Esophagus muscularis mucosa (tissue), 4 donors: Measurements from ENCODE around the gene RRH. TPM values are rescaled to one million over a fixed set of nuclear protein-coding genes. Genes with fewer than 3 reads are reported as not detected.
"Not testable (repeated sequence)": the region's sequence is repeated elsewhere in the genome, so short reads cannot be mapped to it uniquely, and the experiment has no call there.

Experiments
- DNase-seq: peaks from one replicate; pipeline ENCODE4 v3.0.0-alpha.2; 2017; ENCODE audit errors: extremely low spot score
- H3K27ac ChIP-seq, 4 donors: fragments of 200-600 bp; sonication (generic); replicated peaks in 1 of 4; 1 replicate in 3 of 4; 2 replicates in 1 of 4; pipeline ENCODE4 v1.5.1; 2016 to 2019; ENCODE audit warnings: mild to moderate bottlenecking in 1 of 4
- H3K27me3 ChIP-seq, 4 donors: fragments of 200-600 bp; sonication (generic); one replicate each; pipeline versions ENCODE4 v1.5.1 to v1.6.0; 2016 to 2019
- H3K36me3 ChIP-seq, 4 donors: fragments of 200-600 bp; sonication (generic); one replicate each; pipeline ENCODE4 v1.5.1; 2016 to 2019
- H3K4me1 ChIP-seq, 4 donors: fragments of 200-600 bp; sonication (generic); one replicate each; pipeline ENCODE4 v1.5.1; 2016 to 2019
- H3K4me3 ChIP-seq, 4 donors: fragments of 200-600 bp; sonication (generic); 1 replicate in 2 of 4; 2 replicates in 2 of 4; pipeline ENCODE4 v1.5.1; 2016 to 2019; ENCODE audit warnings: mild to moderate bottlenecking in 4 of 4, moderate library complexity in 1 of 4
- H3K9me3 ChIP-seq, 4 donors: fragments of 200-600 bp; sonication (generic); 1 replicate in 3 of 4; 2 replicates in 1 of 4; pipeline ENCODE4 v1.5.1; 2016 to 2019
- CTCF ChIP-seq, 3 experiments: fragments of 200-600 bp in 2 of 3; fragments of 450-650 bp in 1 of 3; sonication (generic) in 2 of 3; IDR thresholded peaks; one replicate each; pipeline ENCODE4 v1.5.1; 2017 to 2019; ENCODE audit warnings: antibody characterized with exemption in 3 of 3, mild to moderate bottlenecking in 2 of 3, moderate library complexity in 1 of 3
- EP300 ChIP-seq: sonication (generic); formaldehyde crosslinking; IDR thresholded peaks from one replicate; pipeline ENCODE4 v1.6.1; 2017; ENCODE audit warnings: antibody characterized with exemption
- POLR2A ChIP-seq: fragments of 450-650 bp; IDR thresholded peaks from one replicate; pipeline ENCODE4 v1.6.1; 2017; ENCODE audit warnings: antibody characterized with exemption, moderate library complexity, mild to moderate bottlenecking, low read depth
- POLR2AphosphoS5 ChIP-seq, 2 donors: sonication (generic); formaldehyde crosslinking; IDR thresholded peaks; one replicate each; pipeline ENCODE4 v1.6.1; 2017; ENCODE audit warnings: antibody characterized with exemption in 2 of 2
- WGBS: methylation state at CpG from one replicate; pipeline ENCODE4 v1.1.5; 2018; 5-methylcytosine and 5-hydroxymethylcytosine counted together
- intact Hi-C: fragments of 100-400 bp; cut with DNase I; formaldehyde crosslinking; loops from one replicate; pipeline ENCODE4 v1.15.1; 2023
- total RNA-seq, 4 donors: library from RNA; depleted of rRNA; stranded (reverse); fragments of >200 nt; gene quantifications; one replicate each; pipeline versions ENCODE4 v1.1.0 to v1.2.1, GENCODE V29; 2016

Gene RRH
- total RNA-seq, 4 donors from 2014 or later, result not detected

GRCh38 chr4:109870061-109870460 is 42.3 kb downstream of the RRH start:
- H3K36me3 ChIP-seq, result peaks cover 0 to 10% (median 5%) of the 10 kb centered on the region in 4 donors
- H3K4me3 ChIP-seq, result no peak overlapping the region
- 95% methylated on average over 5 of the region's 5 CpGs for WGBS
- no peaks in the 10 kb centered on the region for H3K27me3 ChIP-seq
- H3K27ac ChIP-seq, result no peak overlapping the region
- TF ChIP-seq POLR2AphosphoS5 (IDR thresholded peaks at IDR 0.05) (no peak), CTCF (IDR thresholded peaks at IDR 0.05) (no peak), EP300 (no peak)
- intact Hi-C loops, result no loop called here
- H3K9me3 ChIP-seq, result no peaks in the 10 kb centered on the region
- no peak for DNase-seq
- H3K4me1 ChIP-seq, result no peaks in the 10 kb centered on the region

- TF ChIP-seq POLR2A, result no peak
- Histone ChIP-seq H3K27ac (no peak overlapping the region), H3K36me3 (peaks cover 0 to 10% (median 5%) of the 10 kb centered on the region in 4 donors), H3K27me3 (no peaks in the 10 kb centered on the region), H3K4me1 (no peaks in the 10 kb centered on the region), H3K9me3 (no peaks in the 10 kb centered on the region), H3K4me3 (no peak overlapping the region)
- WGBS, result 86% methylated on average over 2 of the region's 2 CpGs
- DNase-seq, result no peak
- intact Hi-C loops, result no loop called here
These were observed 44.3 kb downstream of the RRH start for GRCh38 chr4:109872065-109872464.

- intact Hi-C loops, result no loop called here
- Histone ChIP-seq H3K4me3 (no peak overlapping the region), H3K36me3 (peaks cover 0 to 10% (median 5%) of the 10 kb centered on the region in 4 donors), H3K27me3 (no peaks in the 10 kb centered on the region), H3K9me3 (no peaks in the 10 kb centered on the region), H3K27ac (no peak overlapping the region), H3K4me1 (no peaks in the 10 kb centered on the region)
- WGBS, result over 99% methylated on average over 5 of the region's 6 CpGs
- no peak for TF ChIP-seq EP300
- DNase-seq, result no peak
These were observed 45.3 kb downstream of the RRH start for GRCh38 chr4:109872950-109873656.

- no peaks in the 10 kb centered on the region for H3K9me3 ChIP-seq
- H3K4me1 ChIP-seq, result no peaks in the 10 kb centered on the region
- no peak for TF ChIP-seq CTCF (IDR thresholded peaks at IDR 0.05)
- TF ChIP-seq POLR2A, result no peak
- TF ChIP-seq POLR2AphosphoS5 (IDR thresholded peaks at IDR 0.05), result no peak
- no peak for TF ChIP-seq EP300
- 52% methylated on average over 11 of the region's 11 CpGs for WGBS
- intact Hi-C loops, result no loop called here
- H3K4me3 ChIP-seq, result no peak overlapping the region
- no peak for DNase-seq
- no peaks in the 10 kb centered on the region for H3K27me3 ChIP-seq
- H3K36me3 ChIP-seq, result peaks cover 0 to 10% (median 5%) of the 10 kb centered on the region in 4 donors
- H3K27ac ChIP-seq, result no peak overlapping the region
These were observed 46.2 kb downstream of the RRH start for GRCh38 chr4:109873791-109874514.

- Histone ChIP-seq H3K4me3 (no peak overlapping the region), H3K36me3 (peaks cover 0 to 4% (median 2%) of the 10 kb centered on the region in 4 donors), H3K27ac (no peak overlapping the region), H3K4me1 (no peaks in the 10 kb centered on the region), H3K9me3 (no peaks in the 10 kb centered on the region), H3K27me3 (no peaks in the 10 kb centered on the region)
- intact Hi-C loops, result no loop called here
- TF ChIP-seq CTCF (IDR thresholded peaks at IDR 0.05), result no peak
- no peak for TF ChIP-seq POLR2A
- TF ChIP-seq POLR2AphosphoS5 (IDR thresholded peaks at IDR 0.05), result no peak
- TF ChIP-seq EP300, result no peak
- 90% methylated on average over 1 of the region's 1 CpG for WGBS
- DNase-seq, result no peak
These were observed 47.3 kb downstream of the RRH start for GRCh38 chr4:109875106-109875505.

- WGBS, result no CpG with 5 or more reads among the region's 2 CpGs
- H3K36me3 ChIP-seq, H3K4me3 ChIP-seq, H3K9me3 ChIP-seq, intact Hi-C loops, H3K4me1 ChIP-seq, H3K27ac ChIP-seq, DNase-seq, H3K27me3 ChIP-seq: not testable (repeated sequence)
These were observed 47.8 kb downstream of the RRH start for GRCh38 chr4:109875553-109875952.
